ENCODE data around the gene CCDC24. TPM values are rescaled to one million over a fixed set of nuclear protein-coding genes. Genes with fewer than 3 reads are reported as not detected.
A peak's percentile ranks its signal among the peaks of the same experiment; 100 is the strongest.

The CCDC24 gene
- total and polyA plus RNA-seq, 2 donors (not counting 3 experiments of a cell fraction or from before 2014, with no cell fraction given): 2.2 to 3.1 TPM

DNA sequence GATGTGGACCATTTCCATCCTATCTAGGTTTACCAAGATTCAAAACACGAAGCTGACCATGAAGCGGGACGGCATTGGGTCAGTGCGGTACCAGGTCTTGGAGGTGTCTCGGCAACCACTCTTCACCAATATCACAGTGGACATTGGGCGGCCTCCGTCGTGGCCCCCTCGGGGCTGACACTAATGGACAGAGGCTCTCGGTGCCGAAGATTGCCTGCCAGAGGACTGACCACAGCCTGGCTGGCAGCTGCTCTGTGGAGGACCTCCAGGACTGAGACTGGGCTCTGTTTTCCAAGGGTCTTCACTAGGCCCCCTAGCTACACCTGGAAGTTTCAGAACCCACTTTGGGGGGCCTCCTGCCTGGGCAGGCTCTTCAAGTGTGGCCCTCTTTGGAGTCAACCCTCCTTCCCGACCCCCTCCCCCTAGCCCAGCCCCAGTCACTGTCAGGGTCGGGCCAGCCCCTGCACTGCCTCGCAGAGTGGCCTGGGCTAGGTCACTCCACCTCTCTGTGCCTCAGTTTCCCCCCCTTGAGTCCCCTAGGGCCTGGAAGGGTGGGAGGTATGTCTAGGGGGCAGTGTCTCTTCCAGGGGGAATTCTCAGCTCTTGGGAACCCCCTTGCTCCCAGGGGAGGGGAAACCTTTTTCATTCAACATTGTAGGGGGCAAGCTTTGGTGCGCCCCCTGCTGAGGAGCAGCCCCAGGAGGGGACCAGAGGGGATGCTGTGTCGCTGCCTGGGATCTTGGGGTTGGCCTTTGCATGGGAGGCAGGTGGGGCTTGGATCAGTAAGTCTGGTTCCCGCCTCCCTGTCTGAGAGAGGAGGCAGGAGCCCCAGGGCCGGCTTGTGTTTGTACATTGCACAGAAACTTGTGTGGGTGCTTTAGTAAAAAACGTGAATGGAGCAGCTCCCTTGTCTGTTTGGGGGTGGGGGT is 864 bp upstream of the CCDC24 start:
- BruUV-seq (replicated peaks): TSS peak; percentile 8
- no peak for FAIRE-seq
- H3K9ac ChIP-seq (replicated peaks; ENCODE audit: extremely low read depth, insufficient read depth, low read length): no peak overlapping the region

More for the DNA sequence above, 864 bp upstream of the CCDC24 start:
- H2AFZ ChIP-seq (ENCODE audit: low read depth, low read length): peak overlapping the region; percentile 58
- H3K79me2 ChIP-seq (ENCODE audit: control insufficient read depth, insufficient read depth, low read length): no peaks in the 10 kb centered on the region
- peaks cover 7% of the 10 kb centered on the region for H3K4me1 ChIP-seq (ENCODE audit: control insufficient read depth, extremely low read depth, insufficient read depth, low read length)
- H3K27ac ChIP-seq (ENCODE audit: insufficient read depth, low read depth, low read length): no peak overlapping the region
- ChIA-PET POLR2A (no interaction called here), CTCF (interaction anchor here (0.9 to 3.0 kb wide), 4 partner anchors 16 to 227 kb away, joined by 3 to 12 read pairs (median 6); partner anchors contain the start of gene ATP6V0B)
- intact Hi-C loops (cut with micrococcal nuclease) (loop anchor here (1.0 to 5.0 kb wide), 3 partner anchors 10 to 228 kb away; partner anchors contain the start of gene SLC6A9), dilution Hi-C loops (cut with MboI; ENCODE audit: extremely low pct_ligation_motif_present, low sequenced_read_pairs) (no loop called here)
- no peaks in the 10 kb centered on the region for H3K9me3 ChIP-seq (replicated peaks; ENCODE audit: control insufficient read depth, insufficient read depth, low read length)
- peaks cover 0 to 3% of the 10 kb centered on the region in 2 experiments for H3K36me3 ChIP-seq (ENCODE audit: control insufficient read depth in 2 of 2, extremely low read depth in 1 of 2, insufficient read depth in 2 of 2, low read length in 2 of 2)
- no peaks in the 10 kb centered on the region for H3K27me3 ChIP-seq (ENCODE audit: control insufficient read depth in 2 of 2, insufficient read depth in 2 of 2, low read length in 2 of 2)
- DNase-seq (ENCODE audit: low read depth, low spot score): no peak
- H3K9me1 ChIP-seq (replicated peaks; ENCODE audit: control insufficient read depth, extremely low read depth, insufficient read depth, low read length): no peaks in the 10 kb centered on the region
- H3K4me2 ChIP-seq (ENCODE audit: insufficient read depth, low read length): peak overlapping the region; percentile 67
- no peaks in the 10 kb centered on the region for H4K20me1 ChIP-seq (replicated peaks; ENCODE audit: control insufficient read depth, extremely low read depth, insufficient read depth, low read length)
- TF ChIP-seq, protein P1, sequence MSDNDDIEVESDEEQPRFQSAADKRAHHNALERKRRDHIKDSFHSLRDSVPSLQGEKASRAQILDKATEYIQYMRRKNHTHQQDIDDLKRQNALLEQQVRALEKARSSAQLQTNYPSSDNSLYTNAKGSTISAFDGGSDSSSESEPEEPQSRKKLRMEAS (IDR thresholded peaks at IDR 0.05; ENCODE audit: insufficient read depth, insufficient read length): no peak
- TF ChIP-seq FOS (IDR thresholded peaks at IDR 0.05; ENCODE audit: borderline replicate concordance, insufficient read depth, low read length) (no peak), POLR2AphosphoS5 (IDR thresholded peaks at IDR 0.05; ENCODE audit: insufficient read depth, low read depth, low read length) (no peak), EZH2 (IDR thresholded peaks at IDR 0.05; ENCODE audit: borderline replicate concordance, low read depth, low read length, severe bottlenecking) (no peak), POLR2A (IDR thresholded peaks at IDR 0.05; ENCODE audit: low read depth, low read length) (no peak), GATA2 (IDR thresholded peaks at IDR 0.05; ENCODE audit: insufficient read depth, insufficient read length, low read depth, low read length) (no peak), JUN (IDR thresholded peaks at IDR 0.05; ENCODE audit: borderline replicate concordance, insufficient read depth, insufficient read length, low read depth) (no peak), CTCF (IDR thresholded peaks at IDR 0.05; ENCODE audit: extremely low read depth in 1 of 2, insufficient read depth in 1 of 2, low read depth in 1 of 2, low read length in 2 of 2) (no peak), MYC (IDR thresholded peaks at IDR 0.05; ENCODE audit: low read depth, low read length) (no peak)
- H3K4me3 ChIP-seq (replicated peaks in 1 of 3; ENCODE audit: insufficient read depth in 1 of 3, low read depth in 1 of 3, low read length in 3 of 3): peak overlapping the region in 1 of 3 experiments; percentile 39

Measured in endothelial cell of umbilical vein (primary cell).